IPS DF 6.9 (cell line): ENCODE measurements around the gene ZNF385D.

Source experiments
- DNase-seq: peaks from one replicate; pipeline ENCODE4 v3.0.0-alpha.2; 2013; ENCODE audit warnings: low read depth, low spot score
- H3K27ac ChIP-seq: one replicate; pipeline ENCODE4 v1.5.1; 2013; ENCODE audit warnings: low read length, control low read depth
- H3K27me3 ChIP-seq: 2 replicates; pipeline ENCODE4 v1.6.1; 2013; ENCODE audit warnings: mild to moderate bottlenecking, low read length; ENCODE audit not compliant: control insufficient read depth, insufficient read depth
- H3K36me3 ChIP-seq: 2 replicates; pipeline ENCODE4 v1.6.1; 2013; ENCODE audit warnings: low read length; ENCODE audit not compliant: control insufficient read depth, insufficient read depth
- H3K4me1 ChIP-seq: 2 replicates; pipeline ENCODE4 v1.6.1; 2013; ENCODE audit warnings: low read length; ENCODE audit not compliant: control insufficient read depth, insufficient read depth
- H3K4me3 ChIP-seq: 2 replicates; pipeline ENCODE4 v1.5.1; 2013; ENCODE audit warnings: mild to moderate bottlenecking, low read length
- H3K9me3 ChIP-seq: 2 replicates; pipeline ENCODE4 v1.6.1; 2013; ENCODE audit warnings: low read length, inconsistent platforms; ENCODE audit not compliant: control insufficient read depth, insufficient read depth
- WGBS: extraction: QIAGEN DNeasy Blood & Tissue Kit; methylation state at CpG from one replicate; pipeline ENCODE4 v1.1.7; 2013; ENCODE audit warnings: mixed read lengths, missing lambda C conversion rate; ENCODE audit not compliant: insufficient read length, insufficient coverage; 5-methylcytosine and 5-hydroxymethylcytosine counted together

Gene ZNF385D

GRCh38 chr3:21647961-21648360, 103.0 kb downstream of the ZNF385D start:
- H3K36me3 ChIP-seq, result no peaks in the 10 kb centered on the region
- DNase-seq, result no peak
- no peaks in the 10 kb centered on the region for H3K4me1 ChIP-seq
- no peaks in the 10 kb centered on the region for H3K9me3 ChIP-seq
- no peak overlapping the region for H3K4me3 ChIP-seq
- H3K27me3 ChIP-seq, result no peaks in the 10 kb centered on the region
- WGBS, result no CpG with 5 or more reads among the region's 4 CpGs
- H3K27ac ChIP-seq, result no peak overlapping the region

GRCh38 chr3:21645121-21645897, 105.7 kb downstream of the ZNF385D start:
- no CpG with 5 or more reads among the region's 4 CpGs for WGBS
- Histone ChIP-seq H3K27me3 (no peaks in the 10 kb centered on the region), H3K4me3 (no peak overlapping the region), H3K27ac (no peak overlapping the region), H3K36me3 (no peaks in the 10 kb centered on the region), H3K4me1 (no peaks in the 10 kb centered on the region), H3K9me3 (no peaks in the 10 kb centered on the region)
- DNase-seq, result no peak

GRCh38 chr3:21644268-21644667, 106.7 kb downstream of the ZNF385D start:
- Histone ChIP-seq H3K27me3 (no peaks in the 10 kb centered on the region), H3K4me1 (no peaks in the 10 kb centered on the region), H3K4me3 (no peak overlapping the region), H3K27ac (no peak overlapping the region), H3K36me3 (no peaks in the 10 kb centered on the region), H3K9me3 (no peaks in the 10 kb centered on the region)
- no peak for DNase-seq
- no CpG with 5 or more reads among the region's 2 CpGs for WGBS

- Histone ChIP-seq H3K36me3 (no peaks in the 10 kb centered on the region), H3K27me3 (no peaks in the 10 kb centered on the region), H3K4me1 (no peaks in the 10 kb centered on the region), H3K27ac (no peak overlapping the region), H3K4me3 (no peak overlapping the region), H3K9me3 (no peaks in the 10 kb centered on the region)
- no peak for DNase-seq
- WGBS, result no CpG with 5 or more reads among the region's 2 CpGs
Observed at GRCh38 chr3:21643752-21644151, 107.3 kb downstream of the ZNF385D start.

- Histone ChIP-seq H3K9me3 (no peaks in the 10 kb centered on the region), H3K27ac (no peak overlapping the region), H3K4me1 (no peaks in the 10 kb centered on the region), H3K36me3 (no peaks in the 10 kb centered on the region), H3K4me3 (no peak overlapping the region), H3K27me3 (no peaks in the 10 kb centered on the region)
- no CpG with 5 or more reads among the region's 3 CpGs for WGBS
- no peak for DNase-seq
Observed at GRCh38 chr3:21642433-21642832, 108.6 kb downstream of the ZNF385D start.

GRCh38 chr3:21641959-21642358, 109.1 kb downstream of the ZNF385D start:
- H3K9me3 ChIP-seq, result no peaks in the 10 kb centered on the region
- no peaks in the 10 kb centered on the region for H3K36me3 ChIP-seq
- H3K27me3 ChIP-seq, result no peaks in the 10 kb centered on the region
- no peak overlapping the region for H3K4me3 ChIP-seq
- H3K27ac ChIP-seq, result no peak overlapping the region
- DNase-seq, result no peak
- WGBS, result no CpG with 5 or more reads among the region's 4 CpGs
- no peaks in the 10 kb centered on the region for H3K4me1 ChIP-seq

GRCh38 chr3:21638488-21638887, 112.5 kb downstream of the ZNF385D start:
- Histone ChIP-seq H3K4me3 (no peak overlapping the region), H3K9me3 (no peaks in the 10 kb centered on the region), H3K27ac (no peak overlapping the region), H3K36me3 (no peaks in the 10 kb centered on the region), H3K27me3 (no peaks in the 10 kb centered on the region), H3K4me1 (no peaks in the 10 kb centered on the region)
- DNase-seq, result no peak
- no CpG with 5 or more reads among the region's 2 CpGs for WGBS

- Histone ChIP-seq H3K4me1 (no peaks in the 10 kb centered on the region), H3K36me3 (no peaks in the 10 kb centered on the region), H3K27me3 (no peaks in the 10 kb centered on the region), H3K27ac (no peak overlapping the region), H3K9me3 (no peaks in the 10 kb centered on the region), H3K4me3 (no peak overlapping the region)
- no CpG with 5 or more reads among the region's 1 CpG for WGBS
- DNase-seq, result no peak
Observed at GRCh38 chr3:21634112-21634511, 116.9 kb downstream of the ZNF385D start.

- Histone ChIP-seq H3K4me1 (no peaks in the 10 kb centered on the region), H3K27ac (no peak overlapping the region), H3K4me3 (no peak overlapping the region), H3K9me3 (no peaks in the 10 kb centered on the region), H3K27me3 (no peaks in the 10 kb centered on the region), H3K36me3 (no peaks in the 10 kb centered on the region)
- no CpG with 5 or more reads among the region's 4 CpGs for WGBS
- no peak for DNase-seq
Observed at GRCh38 chr3:21624524-21624923, 126.5 kb downstream of the ZNF385D start.

- no peaks in the 10 kb centered on the region for H3K4me1 ChIP-seq
- no CpG with 5 or more reads among the region's 4 CpGs for whole genome bisulfite sequencing
- H3K36me3 ChIP-seq, result no peaks in the 10 kb centered on the region
- no peak overlapping the region for H3K4me3 ChIP-seq
- H3K9me3 ChIP-seq, result no peaks in the 10 kb centered on the region
- no peaks in the 10 kb centered on the region for H3K27me3 ChIP-seq
- DNase-seq, result no peak
- H3K27ac ChIP-seq, result no peak overlapping the region
Observed at GRCh38 chr3:21621181-21621651, 129.8 kb downstream of the ZNF385D start.
